Esophagus squamous epithelium (tissue), 4 donors: ENCODE measurements around the gene CPSF4.
A peak's percentile ranks its signal among the peaks of the same experiment; 100 is the strongest.
"Not testable (repeated sequence)": the region's sequence is repeated elsewhere in the genome, so short reads cannot be mapped to it uniquely, and the experiment has no call there.

Source experiments
- CTCF ChIP-seq, 6 experiments: fragments of 450-650 bp in 4 of 6; fragments of 200-600 bp in 2 of 6; sonication (generic) in 2 of 6; IDR thresholded peaks; one replicate each; pipeline ENCODE4 v1.5.1; 2016 to 2019; ENCODE audit warnings: antibody characterized with exemption in 6 of 6, mild to moderate bottlenecking in 4 of 6, moderate library complexity in 4 of 6
- POLR2A ChIP-seq, 4 donors: fragments of 450-650 bp; IDR thresholded peaks; one replicate each; pipeline ENCODE4 v1.6.1; 2017; ENCODE audit warnings: antibody characterized with exemption in 4 of 4, mild to moderate bottlenecking in 4 of 4, moderate library complexity in 3 of 4

GRCh38 chr7:99415513-99416127 is 23.1 kb upstream of the CPSF4 start:
- not testable (repeated sequence) for TF ChIP-seq POLR2A (IDR thresholded peaks at IDR 0.05)
- TF ChIP-seq CTCF (IDR thresholded peaks at IDR 0.05): peak; percentile 34 to 74 (median 59)
